H1 (cell line): ENCODE measurements around the gene IKZF5. TPM values are rescaled to one million over a fixed set of nuclear protein-coding genes. Genes with fewer than 3 reads are reported as not detected.

Source experiments
- CTCF ChIA-PET: fragments of 300-600 bp; sonication (Branson Sonifier 250); formaldehyde crosslinking; loops from one replicate; lab custom pipeline; 2021; ENCODE audit not compliant: partially characterized antibody; lab: Charles Lee
- POLR2A ChIA-PET: fragments of 300-600 bp; sonication (Branson Sonifier 250); formaldehyde crosslinking; loops from one replicate; lab custom pipeline; 2021; ENCODE audit warnings: inconsistent platforms; ENCODE audit not compliant: partially characterized antibody; lab: Charles Lee
- DNase-seq, 2 experiments: peaks; one replicate each; pipeline versions ENCODE4 v3.0.0 to v3.0.0-alpha.2; 2010 to 2022; ENCODE audit warnings: low spot score in 2 of 2, low read depth in 1 of 2, mixed read lengths in 1 of 2
- FAIRE-seq: peaks from 2 replicates; lab custom pipeline; 2011; peaks lifted over from hg19 to GRCh38; lab: Jason Lieb, UNC
- H2AFZ ChIP-seq: 2 replicates; pipeline ENCODE4 v1.8.1; 2012; ENCODE audit warnings: low read length, inconsistent platforms
- H2AK5ac ChIP-seq: 2 replicates; pipeline ENCODE4 v1.6.1; 2013; ENCODE audit warnings: low read depth, low read length
- H2BK120ac ChIP-seq: replicated peaks from 2 replicates; pipeline ENCODE3; 2013; ENCODE audit warnings: low read depth, low read length, inconsistent platforms
- H2BK12ac ChIP-seq: 2 replicates; pipeline ENCODE4 v1.6.1; 2013; ENCODE audit warnings: low read depth, low read length
- H2BK15ac ChIP-seq: 2 replicates; pipeline ENCODE4 v1.6.1; 2013; ENCODE audit warnings: low read length
- H2BK20ac ChIP-seq: 2 replicates; pipeline ENCODE4 v1.6.1; 2013; ENCODE audit warnings: low read length
- H2BK5ac ChIP-seq: 2 replicates; pipeline ENCODE4 v1.6.1; 2013; ENCODE audit warnings: low read depth, low read length
- H3K14ac ChIP-seq: 2 replicates; pipeline ENCODE4 v1.6.1; 2013; ENCODE audit warnings: inconsistent platforms; ENCODE audit not compliant: insufficient read length
- H3K18ac ChIP-seq: 2 replicates; pipeline ENCODE4 v1.6.1; 2013; ENCODE audit warnings: low read length; ENCODE audit errors: extremely low read depth
- H3K23ac ChIP-seq: 2 replicates; pipeline ENCODE4 v1.6.1; 2013; ENCODE audit warnings: inconsistent platforms; ENCODE audit not compliant: insufficient read length
- H3K23me2 ChIP-seq: 2 replicates; pipeline ENCODE4 v1.6.1; 2013; ENCODE audit warnings: low read depth, low read length
- H3K27ac ChIP-seq: 2 replicates; pipeline ENCODE4 v1.6.1; 2011; ENCODE audit warnings: low read depth, low read length, inconsistent platforms
- H3K27me3 ChIP-seq, 4 experiments: replicated peaks in 1 of 4; 1 replicate in 1 of 4; 2 replicates in 3 of 4; pipeline versions ENCODE4 v1.6.1 to v1.8.1; 2011 to 2013; ENCODE audit warnings: low read length in 3 of 4, mild to moderate bottlenecking in 3 of 4, inconsistent platforms in 2 of 4, mixed read lengths in 2 of 4, moderate library complexity in 1 of 4; ENCODE audit not compliant: control insufficient read depth in 3 of 4, insufficient read depth in 3 of 4; ENCODE audit errors: extremely low read depth in 1 of 4
- H3K36me3 ChIP-seq, 4 experiments: 2 replicates each; pipeline versions ENCODE4 v1.6.1 to v1.8.1; 2011 to 2013; ENCODE audit warnings: mild to moderate bottlenecking in 4 of 4, low read length in 3 of 4, moderate library complexity in 2 of 4, control low read depth in 1 of 4, inconsistent platforms in 1 of 4; ENCODE audit not compliant: insufficient read depth in 4 of 4, control insufficient read depth in 2 of 4
- H3K4ac ChIP-seq: replicated peaks from 2 replicates; pipeline ENCODE3; 2013; ENCODE audit warnings: low read length, low read depth, mixed read lengths, inconsistent platforms; ENCODE audit not compliant: insufficient read length
- H3K4me1 ChIP-seq, 4 experiments: replicated peaks in 1 of 4; 1 replicate in 1 of 4; 2 replicates in 3 of 4; pipeline versions ENCODE4 v1.6.1 to v1.8.1; 2011 to 2013; ENCODE audit warnings: low read length in 3 of 4, inconsistent platforms in 2 of 4, mixed read lengths in 1 of 4; ENCODE audit not compliant: insufficient read depth in 4 of 4, control insufficient read depth in 3 of 4
- H3K4me2 ChIP-seq, 2 experiments: 2 replicates each; pipeline versions ENCODE4 v1.6.1 to v1.8.1; 2011 to 2013; ENCODE audit warnings: low read depth in 2 of 2, low read length in 2 of 2, control low read depth in 1 of 2, inconsistent platforms in 1 of 2, mild to moderate bottlenecking in 1 of 2; ENCODE audit not compliant: insufficient read depth in 1 of 2
- H3K4me3 ChIP-seq, 4 experiments: fragments of 200-600, 300-600 bp in 1 of 4; sonication (generic), shearing (Covaris generic), sonication (Bioruptor Twin) in 1 of 4; 2 replicates each; pipeline versions ENCODE4 v1.5.1 to v1.8.1; 2011 to 2016; ENCODE audit warnings: low read length in 4 of 4, low read depth in 3 of 4, control low read depth in 2 of 4, inconsistent platforms in 2 of 4, mild to moderate bottlenecking in 2 of 4, mixed read lengths in 1 of 4, moderate library complexity in 1 of 4; ENCODE audit not compliant: insufficient read depth in 2 of 4; ENCODE audit errors: extremely low read depth in 1 of 4
- H3K56ac ChIP-seq: replicated peaks from 2 replicates; pipeline ENCODE3; 2013; ENCODE audit warnings: low read depth, mild to moderate bottlenecking, mixed read lengths, low read length, inconsistent platforms; ENCODE audit not compliant: insufficient read length
- H3K79me1 ChIP-seq: 2 replicates; pipeline ENCODE4 v1.6.1; 2013; ENCODE audit warnings: low read depth, low read length, control low read depth
- H3K79me2 ChIP-seq, 2 experiments: 2 replicates each; pipeline versions ENCODE4 v1.6.1 to v1.8.1; 2012 to 2013; ENCODE audit warnings: low read length in 2 of 2, mild to moderate bottlenecking in 2 of 2, inconsistent platforms in 1 of 2; ENCODE audit not compliant: insufficient read depth in 2 of 2, control insufficient read depth in 1 of 2
- H3K9ac ChIP-seq, 4 experiments: replicated peaks in 1 of 4; 1 replicate in 1 of 4; 2 replicates in 3 of 4; pipeline versions ENCODE4 v1.6.1 to v1.8.1; 2011 to 2013; ENCODE audit warnings: low read depth in 3 of 4, low read length in 3 of 4, control low read depth in 2 of 4, mild to moderate bottlenecking in 2 of 4, moderate library complexity in 2 of 4, inconsistent platforms in 1 of 4; ENCODE audit errors: extremely low read depth in 1 of 4
- H3K9me3 ChIP-seq, 2 experiments: 2 replicates each; pipeline versions ENCODE4 v1.6.1 to v1.8.1; 2012 to 2013; ENCODE audit warnings: mild to moderate bottlenecking in 2 of 2, moderate library complexity in 2 of 2, control low read depth in 1 of 2, inconsistent platforms in 1 of 2, low read depth in 1 of 2, low read length in 1 of 2, mixed read lengths in 1 of 2; ENCODE audit not compliant: insufficient read depth in 2 of 2
- H4K20me1 ChIP-seq, 2 experiments: replicated peaks in 1 of 2; 2 replicates each; pipeline versions ENCODE3 to v1.8.1; 2011 to 2013; ENCODE audit warnings: inconsistent platforms in 2 of 2, low read length in 2 of 2, mild to moderate bottlenecking in 1 of 2; ENCODE audit not compliant: insufficient read depth in 2 of 2, control insufficient read depth in 1 of 2
- H4K5ac ChIP-seq: 2 replicates; pipeline ENCODE4 v1.6.1; 2013; ENCODE audit warnings: low read length, low read depth, mixed read lengths, inconsistent platforms; ENCODE audit not compliant: insufficient read length
- H4K8ac ChIP-seq: 2 replicates; pipeline ENCODE4 v1.8.0; 2013; ENCODE audit warnings: mild to moderate bottlenecking, moderate library complexity, low read length, inconsistent platforms; ENCODE audit not compliant: insufficient read depth; ENCODE audit errors: extremely low read depth
- H4K91ac ChIP-seq: replicated peaks from 2 replicates; pipeline ENCODE3; 2013; ENCODE audit warnings: low read length, mixed read lengths, inconsistent platforms; ENCODE audit not compliant: insufficient read length
- ATF3 ChIP-seq: IDR thresholded peaks from 2 replicates; pipeline ENCODE4 v1.6.1; 2011; ENCODE audit warnings: low read depth, mild to moderate bottlenecking, low read length; ENCODE audit not compliant: insufficient read depth
- BRCA1 ChIP-seq: IDR thresholded peaks from 2 replicates; pipeline ENCODE4 v1.6.1; 2012; ENCODE audit warnings: low read depth, low read length, improper control_type of control experiment
- CBX5 ChIP-seq: fragments of 300-800, 300-1000 bp; sonication (generic); IDR thresholded peaks from 2 replicates; pipeline ENCODE4 v1.7.1; 2016; ENCODE audit warnings: antibody characterized with exemption, low read length, low read depth
- EZH2 ChIP-seq: fragments of 200-600 bp; sonication (generic); IDR thresholded peaks from 2 replicates; pipeline ENCODE4 v1.7.1; 2012; ENCODE audit warnings: low read depth, mild to moderate bottlenecking, moderate library complexity, low read length, inconsistent platforms; ENCODE audit not compliant: severe bottlenecking
- MAX ChIP-seq: IDR thresholded peaks from 2 replicates; pipeline ENCODE4 v1.6.1; 2012; ENCODE audit warnings: inconsistent platforms
- RXRA ChIP-seq: IDR thresholded peaks from 2 replicates; pipeline ENCODE4 v1.6.1; 2011; ENCODE audit warnings: low read depth, mild to moderate bottlenecking, low read length, moderate library complexity; ENCODE audit not compliant: insufficient read depth
- SP1 ChIP-seq: IDR thresholded peaks from 2 replicates; pipeline ENCODE4 v1.6.1; 2011; ENCODE audit warnings: low read depth, low read length
- USF2 ChIP-seq: IDR thresholded peaks from 2 replicates; pipeline ENCODE4 v1.6.1; 2011; ENCODE audit warnings: low read length, improper control_type of control experiment
- YY1 ChIP-seq: IDR thresholded peaks from 2 replicates; pipeline ENCODE4 v1.6.1; 2011; ENCODE audit warnings: low read depth, mild to moderate bottlenecking, low read length
- WGBS, 2 experiments: shearing (Covaris generic) in 1 of 2; methylation state at CpG; one replicate each; pipeline versions ENCODE4 v1.1.6 to v1.1.7; 2013 to 2015; ENCODE audit warnings: low lambda C conversion rate in 2 of 2, mixed read lengths in 2 of 2, inconsistent platforms in 1 of 2, low coverage in 1 of 2, missing lambda C conversion rate in 1 of 2; ENCODE audit not compliant: insufficient replicate concordance in 2 of 2, insufficient coverage in 1 of 2, insufficient read length in 1 of 2; ENCODE audit errors: extremely low coverage in 1 of 2, missing lambda C conversion rate in 1 of 2; 5-methylcytosine and 5-hydroxymethylcytosine counted together
- polyA plus RNA-seq, 7 experiments: library from polyadenylated mRNA; depleted of rRNA in 3 of 7; stranded (reverse) in 5 of 7; unstranded in 2 of 7; fragments of >200 nt in 5 of 7; fragments of 200-250 nt in 2 of 7; gene quantifications; 1 replicate in 5 of 7; 2 replicates in 1 of 7; 4 replicates in 1 of 7; pipeline versions ENCODE4 v1.2.1 to v1.2.3, GENCODE V29; 2011 to 2013; ENCODE audit warnings: missing spikeins in 2 of 7, mixed read lengths in 2 of 7
- total RNA-seq: library from RNA; stranded (reverse); fragmentation: NEBNext Ultra II Directional; extraction: Animal tissue kit (Norgen Biotek cat#: 25700); gene quantifications from 2 replicates; pipeline ENCODE4 v1.2.1, GENCODE V29; 2021

Gene IKZF5
- total and polyA plus RNA-seq, 2 of the 8 experiments (the other 6 are each of a cell fraction or from before 2014, with no cell fraction given): 5.2 to 15.3 TPM

- H2AFZ ChIP-seq: peak overlapping the region; percentile 65; the same call in 1 of the 2 replicates
- ChIA-PET POLR2A (interaction anchor here (0.7 to 3.8 kb wide), 8 partner anchors 8 to 162 kb away, joined by 3 to 25 read pairs (median 4); partner anchors contain the start of genes CUZD1 and PSTK), CTCF (interaction anchor here (0.6 to 5.9 kb wide), 6 partner anchors 8 to 1261 kb away, joined by 3 to 28 read pairs (median 4); no protein-coding TSS in a partner anchor)
- peak overlapping the region; percentile 86 to 90 (median 88) for H3K4me3 ChIP-seq
- no peak overlapping the region for H3K56ac ChIP-seq
- H3K18ac ChIP-seq: no peak overlapping the region
- peaks cover 3% of the 10 kb centered on the region in 2 experiments for H4K20me1 ChIP-seq
- H2BK120ac ChIP-seq: no peak overlapping the region
- no peaks in the 10 kb centered on the region for H3K79me1 ChIP-seq
- peaks cover 10% of the 10 kb centered on the region; the same call in 1 of the 2 replicates for H3K23me2 ChIP-seq
- H3K4ac ChIP-seq: no peak overlapping the region
- no peak overlapping the region for H2BK5ac ChIP-seq
- no peak overlapping the region for H2BK20ac ChIP-seq
- H2BK12ac ChIP-seq: no peak overlapping the region
- H3K9ac ChIP-seq: peak overlapping the region; percentile 48 to 90 (median 71); a peak in 6 of 7 replicates
- H3K23ac ChIP-seq: no peak overlapping the region
- H3K36me3 ChIP-seq: no peaks in the 10 kb centered on the region; a peak in 1 of 8 replicates
- H2AK5ac ChIP-seq: no peak overlapping the region
- DNase-seq (no peak), FAIRE-seq (no peak)
- 0 out of 2 replicates have a peak overlapping the region, but pooled peaks have one; percentile 88 for H4K8ac ChIP-seq
- H3K27ac ChIP-seq: peak overlapping the region; percentile 63; the same call in 1 of the 2 replicates
- 10% methylated on average over 30 of the region's 30 CpGs; no CpG with 5 or more reads in 1 of the 2 experiments for WGBS, 2 experiments
- H4K91ac ChIP-seq: no peak overlapping the region
- H3K4me1 ChIP-seq: peaks cover 0 to 2% (median under 1%) of the 10 kb centered on the region in 4 experiments; a peak in 2 of 7 replicates
- no peak overlapping the region for H3K14ac ChIP-seq
- no peak overlapping the region for H4K5ac ChIP-seq
- peaks cover 0 to 55% of the 10 kb centered on the region in 2 experiments; a peak in 3 of 4 replicates for H3K79me2 ChIP-seq
- peaks cover 2 to 23% (median 16%) of the 10 kb centered on the region in 4 experiments; a peak in 5 of 7 replicates for H3K27me3 ChIP-seq
- peak overlapping the region; percentile 74 to 92 for H3K4me2 ChIP-seq
- no peaks in the 10 kb centered on the region; a peak in 1 of 4 replicates for H3K9me3 ChIP-seq
- H2BK15ac ChIP-seq: no peak overlapping the region
- no peak for TF ChIP-seq SP1
- TF ChIP-seq BRCA1: no peak
- no peak for TF ChIP-seq EZH2
- TF ChIP-seq RXRA: no peak
- no peak for TF ChIP-seq ATF3
- TF ChIP-seq USF2: 0 out of 2 replicates have a peak, but pooled peaks have one; percentile 9
- TF ChIP-seq MAX: peak; percentile 83
- no peak for TF ChIP-seq YY1
- TF ChIP-seq CBX5: no peak
These were observed 839 bp downstream of the IKZF5 start for GRCh38 chr10:123007558-123008354.
